GM21390 (cell line): ENCODE measurements around the gene CHST11.

Experiments
- ATAC-seq: cut with Tn5 transposase; IDR thresholded peaks from one replicate; pipeline ENCODE4 v1.9.1; 2021; ENCODE audit not compliant: unreplicated experiment

Gene CHST11

GRCh38 chr12:104577581-104577981 lies 120.8 kb downstream of the CHST11 start:
- no peak for ATAC-seq

- no peak for ATAC-seq
These were observed 121.7 kb downstream of the CHST11 start for GRCh38 chr12:104578453-104578852.

DNA sequence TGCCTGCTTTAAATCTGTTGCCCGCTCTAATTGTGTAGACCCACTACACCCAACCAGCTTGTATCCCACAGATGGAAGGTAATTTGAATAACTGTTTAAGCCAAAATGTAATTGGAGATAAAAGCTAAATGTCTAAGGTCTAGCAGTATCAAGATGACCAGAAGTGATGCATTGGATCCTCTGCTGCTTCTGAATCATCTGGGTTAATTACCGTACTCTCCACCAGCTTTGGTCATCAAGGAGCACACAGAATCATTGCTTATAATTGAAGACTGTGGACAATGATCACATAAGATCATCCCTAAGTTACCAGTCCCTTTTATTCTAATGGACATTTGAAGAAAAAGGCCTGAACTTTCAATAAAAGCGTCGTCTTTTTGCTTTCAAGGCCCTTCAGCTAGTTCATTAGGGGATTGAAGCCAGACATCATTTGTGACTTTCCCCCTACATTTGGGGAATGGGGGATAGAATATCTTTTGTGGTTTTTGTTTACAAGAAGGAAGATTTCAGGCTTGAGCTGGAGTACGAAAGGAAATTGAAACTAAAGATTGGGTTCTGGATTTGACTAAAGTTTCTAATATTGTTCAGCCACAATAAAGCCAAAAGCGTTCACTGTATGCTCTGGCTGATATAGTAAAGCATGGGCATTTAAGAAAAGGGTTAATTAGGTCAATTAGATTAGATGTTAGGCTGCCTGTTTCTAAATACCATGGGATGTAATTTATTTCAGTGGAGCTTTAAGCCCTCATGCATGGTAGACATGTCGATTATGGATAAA lies 123.2 kb downstream of the CHST11 start:
- ATAC-seq, result peak; percentile 44

DNA sequence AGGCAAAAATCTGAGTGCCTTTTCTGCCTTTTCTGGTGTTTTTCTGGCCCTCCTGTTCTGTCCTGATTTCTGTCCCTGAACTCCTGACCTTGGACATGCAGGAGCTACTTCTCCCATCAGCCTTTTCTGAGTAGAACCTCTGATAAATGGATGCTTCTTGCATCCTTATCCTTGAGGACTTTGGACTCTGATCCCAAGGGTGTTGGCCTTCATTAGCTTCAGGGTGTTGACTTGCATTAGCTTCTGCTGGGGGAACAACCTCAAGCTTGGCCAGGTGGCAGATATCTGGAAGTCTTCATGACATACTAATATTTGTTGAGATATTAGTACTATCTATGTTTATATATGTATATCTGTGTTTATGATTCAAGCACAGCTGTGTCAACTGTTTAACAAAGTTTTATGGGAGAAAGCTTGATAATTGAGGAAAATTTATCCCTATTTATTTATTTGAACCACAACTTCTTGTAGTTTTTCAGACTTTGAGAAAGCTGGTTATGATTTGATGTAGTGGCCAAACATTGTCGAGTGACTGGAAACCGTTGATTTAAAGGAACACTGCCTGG lies 124.3 kb downstream of the CHST11 start:
- no peak for ATAC-seq

DNA sequence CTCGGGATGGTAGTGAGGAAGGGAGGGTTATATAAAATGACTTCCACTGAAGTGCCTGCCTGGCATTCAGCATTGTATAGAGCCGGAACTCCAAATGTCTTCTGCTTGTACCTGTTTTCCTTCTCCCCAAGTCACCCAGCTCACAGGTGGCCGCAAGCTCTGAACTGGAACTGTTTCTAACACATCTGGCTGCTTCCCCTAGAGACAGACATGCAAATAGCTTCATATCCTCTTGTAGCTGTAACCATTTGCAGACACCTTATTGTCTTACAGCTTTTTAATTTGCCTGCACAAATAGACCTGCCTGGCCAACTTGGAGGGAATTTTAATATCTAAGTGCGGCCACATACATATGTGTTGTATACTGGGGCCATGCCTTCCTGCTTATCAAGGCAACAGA lies 126.0 kb downstream of the CHST11 start:
- ATAC-seq, result peak; percentile 73

GRCh38 chr12:104583301-104583700 lies 126.6 kb downstream of the CHST11 start:
- peak; percentile 48 for ATAC-seq

GRCh38 chr12:104585448-104586055 lies 128.8 kb downstream of the CHST11 start:
- no peak for ATAC-seq

DNA sequence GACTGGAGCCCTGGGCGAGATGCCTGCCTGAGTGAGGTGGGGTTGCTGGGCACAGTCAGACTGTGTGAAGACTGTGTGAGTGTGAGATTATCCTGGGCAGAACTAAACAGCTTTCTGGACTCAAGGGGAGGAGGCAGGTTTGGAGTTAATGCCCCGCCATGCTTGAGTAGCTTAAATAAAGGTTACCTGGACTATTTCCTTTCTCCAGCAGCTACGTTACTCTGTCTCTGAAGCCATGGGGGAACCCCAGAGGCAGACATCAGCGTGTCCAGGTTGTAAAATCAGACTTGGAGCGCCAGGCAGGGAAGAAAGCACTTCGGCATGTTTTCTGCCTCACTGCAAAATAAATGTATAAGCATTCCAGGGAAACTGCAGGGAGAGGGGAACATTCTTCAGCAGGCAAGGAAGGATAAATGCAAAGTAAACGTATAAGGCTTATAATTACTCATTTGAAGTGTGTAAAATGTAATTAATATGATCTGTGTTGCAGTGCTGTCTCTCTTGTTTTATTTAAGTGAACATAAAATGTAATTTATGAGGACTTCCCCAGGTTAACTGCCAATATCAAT lies 129.7 kb downstream of the CHST11 start:
- ATAC-seq, result no peak

DNA sequence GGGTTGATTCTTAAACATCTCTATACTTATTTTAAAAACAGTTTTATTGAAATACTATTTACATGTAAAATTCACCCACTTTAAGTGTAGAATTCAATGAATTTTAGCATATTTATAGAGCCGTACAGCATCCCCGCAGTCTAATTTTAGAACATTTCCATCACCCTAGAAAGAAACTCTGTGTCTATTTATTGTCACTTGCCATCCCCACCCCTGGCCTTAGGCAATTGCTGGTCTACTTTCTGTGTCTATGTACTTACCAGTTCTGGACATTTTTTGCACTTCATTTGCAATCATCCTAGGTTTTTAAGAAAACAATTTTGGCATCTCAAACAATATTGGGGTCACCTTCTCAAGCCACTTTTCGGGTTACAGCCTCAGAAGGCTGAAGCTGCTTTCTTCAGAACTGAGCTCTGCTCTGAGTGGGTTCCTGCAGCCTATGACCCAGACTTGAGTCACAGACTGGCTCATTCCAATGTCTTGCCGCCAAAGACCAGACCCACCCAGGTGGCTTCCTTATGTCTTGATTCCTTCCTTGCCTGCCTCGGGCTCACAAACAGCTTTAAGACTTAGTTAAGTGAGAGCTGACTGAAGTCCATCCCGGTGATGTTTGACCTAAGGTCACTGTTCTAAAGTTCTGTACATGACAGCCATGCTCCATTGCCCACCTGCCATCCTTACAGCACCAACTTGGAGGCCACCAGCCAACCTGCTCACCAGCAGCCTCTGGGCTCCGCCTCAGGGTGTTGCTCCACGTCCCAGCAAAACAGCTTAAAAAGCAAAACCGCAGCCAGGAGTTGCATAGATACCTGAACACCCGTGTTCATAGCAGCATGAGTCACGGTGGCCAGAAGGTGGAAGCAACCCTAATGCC lies 131.5 kb downstream of the CHST11 start:
- ATAC-seq, result no peak

GRCh38 chr12:104588921-104589590 lies 132.3 kb downstream of the CHST11 start:
- ATAC-seq, result no peak

DNA sequence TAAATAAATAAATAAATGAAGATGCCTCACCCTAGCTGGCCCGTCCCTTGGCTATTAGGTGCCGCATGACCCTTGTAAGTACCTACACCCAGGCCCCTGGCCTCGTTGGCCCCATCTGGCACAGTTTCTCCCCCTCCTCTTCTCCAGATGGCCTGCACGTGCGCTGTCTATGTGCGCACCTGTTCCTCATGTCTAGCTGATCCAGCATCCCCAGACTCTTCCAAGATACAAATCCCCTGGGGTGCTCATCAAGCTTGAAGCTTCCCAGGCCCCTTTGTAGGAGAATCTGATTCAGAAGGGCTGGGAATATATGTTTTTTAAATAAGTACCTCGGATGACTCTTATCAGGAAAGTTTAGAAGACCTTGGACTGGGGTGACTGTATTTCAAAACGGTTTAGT lies 133.3 kb downstream of the CHST11 start:
- no peak for ATAC-seq

DNA sequence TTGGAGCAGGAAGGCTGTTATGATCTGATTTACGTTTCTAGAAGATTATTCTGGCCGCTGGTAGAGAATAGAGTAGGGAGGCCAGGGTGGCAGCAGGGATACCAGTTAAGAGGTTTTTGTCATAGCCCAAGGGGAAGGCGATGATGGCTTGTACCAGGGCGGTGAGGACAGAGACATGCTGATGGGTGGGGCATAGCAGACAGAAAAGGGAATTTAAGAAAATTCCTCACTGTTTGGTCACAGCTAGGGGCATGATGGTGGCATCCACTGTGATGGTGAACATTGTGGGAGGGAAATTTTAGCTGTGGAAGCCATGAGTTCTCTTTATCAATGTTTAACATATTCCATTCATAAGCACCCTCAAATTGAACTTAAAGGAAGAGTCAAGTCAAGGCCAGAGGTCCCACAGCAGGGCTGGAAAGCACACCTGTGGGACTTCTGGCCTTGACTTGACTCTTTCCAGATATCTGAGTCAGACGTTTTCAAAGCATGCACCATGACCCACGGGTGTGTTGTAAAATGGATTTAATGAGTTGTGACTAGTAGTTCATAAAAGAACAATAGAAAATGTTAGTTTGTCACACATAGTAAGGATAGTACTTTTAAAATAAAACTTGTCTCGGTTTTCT lies 134.6 kb downstream of the CHST11 start:
- ATAC-seq, result no peak

- ATAC-seq, result no peak
These were observed 136.7 kb downstream of the CHST11 start for GRCh38 chr12:104593482-104593881.

DNA sequence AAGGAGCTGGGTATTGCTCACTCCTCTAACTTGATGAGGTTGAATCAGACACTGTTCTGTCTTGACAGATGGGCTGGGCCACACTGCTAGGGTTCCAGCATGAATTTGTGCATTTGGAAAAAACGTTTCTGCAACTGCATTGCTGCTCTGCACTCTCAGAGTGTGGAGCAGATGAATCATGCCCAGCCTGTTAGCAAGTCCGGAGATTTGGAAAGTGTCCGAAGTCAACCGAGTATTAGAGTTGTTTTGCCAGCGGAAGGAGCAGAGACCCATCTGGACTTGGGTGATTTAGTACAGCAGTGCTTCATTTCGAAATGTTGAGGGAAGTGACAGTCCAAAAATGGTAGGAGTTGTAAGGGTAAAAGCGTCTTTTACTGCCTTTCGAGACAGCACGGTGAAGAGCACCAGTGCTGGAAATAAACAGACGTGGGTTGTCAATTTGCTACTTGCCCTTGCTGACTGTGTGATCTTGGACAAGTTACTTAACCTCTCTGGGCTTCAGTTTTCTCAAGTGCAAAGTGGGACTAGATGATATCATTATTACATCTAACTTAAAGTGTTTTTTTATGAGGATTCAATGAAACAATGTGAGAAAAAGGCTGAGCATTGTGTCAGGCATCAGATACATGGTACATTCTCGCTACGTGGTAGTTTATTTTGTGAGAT lies 139.5 kb downstream of the CHST11 start:
- no peak for ATAC-seq

DNA sequence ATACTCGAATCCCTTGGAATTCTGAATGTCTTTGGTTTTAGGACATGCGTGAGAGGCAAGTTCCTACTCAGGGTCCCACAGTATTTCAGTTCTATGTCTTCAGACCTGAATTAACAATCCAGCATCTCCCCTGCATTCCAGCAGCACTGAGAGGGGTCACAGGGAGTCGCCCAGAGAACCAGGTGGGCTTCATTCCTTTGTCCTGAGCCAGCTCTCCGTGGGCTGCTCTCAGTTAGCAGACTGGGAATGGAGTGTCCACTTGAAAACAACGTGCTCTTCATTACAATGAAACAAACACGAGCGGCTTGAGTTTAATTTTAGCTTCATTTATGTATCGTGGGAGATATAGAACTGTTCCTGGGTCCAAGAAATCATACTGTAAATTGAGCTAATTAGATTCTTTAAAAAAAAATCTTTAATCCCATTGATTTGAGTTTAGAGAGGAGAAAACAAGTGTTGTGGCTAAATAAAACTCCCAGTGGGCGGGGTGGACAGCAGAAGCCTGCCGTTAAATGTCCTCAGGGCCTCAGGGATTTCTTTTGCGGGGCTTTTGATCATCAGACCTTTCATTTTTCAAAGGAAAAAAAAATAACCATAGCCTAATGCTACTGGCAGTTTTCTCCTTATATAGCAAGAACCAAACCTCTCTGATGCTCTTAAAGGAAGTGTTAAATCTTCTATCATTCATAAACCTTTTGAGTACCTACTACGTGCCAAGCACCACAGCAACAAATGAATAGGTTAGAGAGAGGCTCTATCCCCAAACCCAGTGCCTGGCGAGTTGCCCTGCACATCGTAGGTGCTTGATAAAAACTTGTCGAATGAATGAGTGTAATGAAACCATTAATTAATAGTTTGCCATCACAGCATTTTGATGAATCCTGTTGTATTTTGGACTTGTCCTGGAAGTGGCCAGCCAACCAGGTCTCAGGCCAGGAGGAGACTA lies 140.4 kb downstream of the CHST11 start:
- ATAC-seq, result no peak

GRCh38 chr12:104598342-104599271 lies 141.9 kb downstream of the CHST11 start:
- ATAC-seq, result no peak

GRCh38 chr12:104599272-104600035 lies 142.7 kb downstream of the CHST11 start:
- ATAC-seq, result no peak
